GM12878 (cell line): ENCODE measurements around the gene PPP1R14D. TPM values are rescaled to one million over a fixed set of nuclear protein-coding genes. Genes with fewer than 3 reads are reported as not detected.

Experiments
- BRCA1 ChIP-seq: IDR thresholded peaks from 2 replicates; pipeline ENCODE4 v1.6.1; 2011; ENCODE audit warnings: low read depth, low read length, improper control_type of control experiment
- EGR1 ChIP-seq, 2 experiments: IDR thresholded peaks; 1 replicate in 1 of 2; 2 replicates in 1 of 2; pipeline ENCODE4 v1.6.1; 2011 to 2012; ENCODE audit warnings: low read depth in 2 of 2, low read length in 2 of 2, borderline replicate concordance in 1 of 2, mild to moderate bottlenecking in 1 of 2, moderate library complexity in 1 of 2
- GATAD2B ChIP-seq: fragments of 450-650 bp; conservative IDR thresholded peaks from 2 replicates; pipeline ENCODE4 v1.6.1; 2017; ENCODE audit warnings: low read depth, mild to moderate bottlenecking, moderate library complexity
- MTA3 ChIP-seq: IDR thresholded peaks from 2 replicates; pipeline ENCODE4 v1.6.1; 2012; ENCODE audit warnings: low read length, inconsistent platforms, borderline replicate concordance
- YY1 ChIP-seq: IDR thresholded peaks from 2 replicates; pipeline ENCODE4 v1.6.1; 2011; ENCODE audit warnings: low read depth, mild to moderate bottlenecking, low read length
- ZNF384 ChIP-seq: IDR thresholded peaks from 2 replicates; pipeline ENCODE4 v1.6.1; 2012; ENCODE audit warnings: low read depth, mild to moderate bottlenecking, low read length, improper control_type of control experiment, borderline replicate concordance
- polyA plus RNA-seq, 11 experiments: library from polyadenylated mRNA; depleted of rRNA in 4 of 11; unstranded in 6 of 11; stranded (reverse) in 5 of 11; fragments of >200 nt; fragmentation: Nextera tagmentation in 4 of 11; fragmentation: Illumina TruSeq in 1 of 11; extraction: Ambion mirVana in 4 of 11; extraction: Trizol in 1 of 11; gene quantifications; 1 replicate in 1 of 11; 2 replicates in 10 of 11; pipeline versions ENCODE4 v1.2.1 to v1.2.3, GENCODE V29; 2011 to 2016; ENCODE audit warnings: inconsistent platforms in 2 of 11, missing spikeins in 2 of 11, low read depth in 1 of 11
- total RNA-seq, 4 experiments: library from RNA; depleted of rRNA in 3 of 4; stranded (reverse); fragments of >200 nt in 3 of 4; fragmentation: Illumina TruSeq in 1 of 4; extraction: Trizol in 1 of 4; gene quantifications; 2 replicates each; pipeline versions ENCODE4 v1.2.1 to v1.2.3, GENCODE V29; 2013 to 2021
- TF ChIP-seq, protein P1 (sequence below): fragments of 450-650 bp; formaldehyde crosslinking; IDR thresholded peaks from 2 replicates; pipeline ENCODE4 v1.4.0; 2022; ENCODE audit warnings: mild to moderate bottlenecking, moderate library complexity
- TF ChIP-seq, protein P2 (sequence below): fragments of 450-650 bp; IDR thresholded peaks from 2 replicates; pipeline ENCODE4 v1.6.1; 2017; ENCODE audit warnings: mild to moderate bottlenecking, moderate library complexity
- TF ChIP-seq, protein P3 (sequence below): fragments of 150-350 bp; IDR thresholded peaks from 2 replicates; pipeline ENCODE4 v1.6.1; 2016; ENCODE audit warnings: low read depth, low read length
- TF ChIP-seq, protein P4 (sequence below): IDR thresholded peaks from 2 replicates; pipeline ENCODE4 v1.6.1; 2012; ENCODE audit warnings: low read depth, low read length, improper control_type of control experiment
- TF ChIP-seq, protein P5 (sequence below): IDR thresholded peaks from 2 replicates; pipeline ENCODE4 v1.6.1; 2012; ENCODE audit warnings: low read depth, low read length, improper control_type of control experiment

The PPP1R14D gene
- total and polyA plus RNA-seq, 10 of the 15 experiments (the other 5 are each of a cell fraction or from before 2014, with no cell fraction given): 0.10 TPM; not detected in 9

DNA sequence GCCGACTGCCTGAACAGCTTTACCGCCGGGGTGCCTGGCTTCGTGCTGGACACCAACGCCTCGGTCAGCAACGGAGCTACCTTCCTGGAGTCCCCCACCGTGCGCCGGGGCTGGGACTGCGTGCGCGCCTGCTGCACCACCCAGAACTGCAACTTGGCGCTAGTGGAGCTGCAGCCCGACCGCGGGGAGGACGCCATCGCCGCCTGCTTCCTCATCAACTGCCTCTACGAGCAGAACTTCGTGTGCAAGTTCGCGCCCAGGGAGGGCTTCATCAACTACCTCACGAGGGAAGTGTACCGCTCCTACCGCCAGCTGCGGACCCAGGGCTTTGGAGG, 16.2 kb upstream of the PPP1R14D start (continued):
- TF ChIP-seq, protein P1, sequence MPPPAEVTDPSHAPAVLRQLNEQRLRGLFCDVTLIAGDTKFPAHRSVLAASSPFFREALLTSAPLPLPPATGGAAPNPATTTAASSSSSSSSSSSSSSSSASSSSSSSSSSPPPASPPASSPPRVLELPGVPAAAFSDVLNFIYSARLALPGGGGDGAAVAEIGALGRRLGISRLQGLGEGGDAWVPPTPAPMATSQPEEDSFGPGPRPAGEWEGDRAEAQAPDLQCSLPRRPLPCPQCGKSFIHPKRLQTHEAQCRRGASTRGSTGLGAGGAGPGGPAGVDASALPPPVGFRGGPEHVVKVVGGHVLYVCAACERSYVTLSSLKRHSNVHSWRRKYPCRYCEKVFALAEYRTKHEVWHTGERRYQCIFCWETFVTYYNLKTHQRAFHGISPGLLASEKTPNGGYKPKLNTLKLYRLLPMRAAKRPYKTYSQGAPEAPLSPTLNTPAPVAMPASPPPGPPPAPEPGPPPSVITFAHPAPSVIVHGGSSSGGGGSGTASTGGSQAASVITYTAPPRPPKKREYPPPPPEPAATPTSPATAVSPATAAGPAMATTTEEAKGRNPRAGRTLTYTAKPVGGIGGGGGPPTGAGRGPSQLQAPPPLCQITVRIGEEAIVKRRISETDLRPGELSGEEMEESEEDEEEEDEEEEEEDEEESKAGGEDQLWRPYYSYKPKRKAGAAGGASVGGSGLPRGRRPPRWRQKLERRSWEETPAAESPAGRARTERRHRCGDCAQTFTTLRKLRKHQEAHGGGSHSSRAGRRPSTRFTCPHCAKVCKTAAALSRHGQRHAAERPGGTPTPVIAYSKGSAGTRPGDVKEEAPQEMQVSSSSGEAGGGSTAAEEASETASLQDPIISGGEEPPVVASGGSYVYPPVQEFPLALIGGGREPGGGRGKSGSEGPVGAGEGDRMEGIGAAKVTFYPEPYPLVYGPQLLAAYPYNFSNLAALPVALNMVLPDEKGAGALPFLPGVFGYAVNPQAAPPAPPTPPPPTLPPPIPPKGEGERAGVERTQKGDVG: no peak
- peak; percentile 58; the same call in 1 of the 2 replicates for TF ChIP-seq YY1
- TF ChIP-seq, protein P2, sequence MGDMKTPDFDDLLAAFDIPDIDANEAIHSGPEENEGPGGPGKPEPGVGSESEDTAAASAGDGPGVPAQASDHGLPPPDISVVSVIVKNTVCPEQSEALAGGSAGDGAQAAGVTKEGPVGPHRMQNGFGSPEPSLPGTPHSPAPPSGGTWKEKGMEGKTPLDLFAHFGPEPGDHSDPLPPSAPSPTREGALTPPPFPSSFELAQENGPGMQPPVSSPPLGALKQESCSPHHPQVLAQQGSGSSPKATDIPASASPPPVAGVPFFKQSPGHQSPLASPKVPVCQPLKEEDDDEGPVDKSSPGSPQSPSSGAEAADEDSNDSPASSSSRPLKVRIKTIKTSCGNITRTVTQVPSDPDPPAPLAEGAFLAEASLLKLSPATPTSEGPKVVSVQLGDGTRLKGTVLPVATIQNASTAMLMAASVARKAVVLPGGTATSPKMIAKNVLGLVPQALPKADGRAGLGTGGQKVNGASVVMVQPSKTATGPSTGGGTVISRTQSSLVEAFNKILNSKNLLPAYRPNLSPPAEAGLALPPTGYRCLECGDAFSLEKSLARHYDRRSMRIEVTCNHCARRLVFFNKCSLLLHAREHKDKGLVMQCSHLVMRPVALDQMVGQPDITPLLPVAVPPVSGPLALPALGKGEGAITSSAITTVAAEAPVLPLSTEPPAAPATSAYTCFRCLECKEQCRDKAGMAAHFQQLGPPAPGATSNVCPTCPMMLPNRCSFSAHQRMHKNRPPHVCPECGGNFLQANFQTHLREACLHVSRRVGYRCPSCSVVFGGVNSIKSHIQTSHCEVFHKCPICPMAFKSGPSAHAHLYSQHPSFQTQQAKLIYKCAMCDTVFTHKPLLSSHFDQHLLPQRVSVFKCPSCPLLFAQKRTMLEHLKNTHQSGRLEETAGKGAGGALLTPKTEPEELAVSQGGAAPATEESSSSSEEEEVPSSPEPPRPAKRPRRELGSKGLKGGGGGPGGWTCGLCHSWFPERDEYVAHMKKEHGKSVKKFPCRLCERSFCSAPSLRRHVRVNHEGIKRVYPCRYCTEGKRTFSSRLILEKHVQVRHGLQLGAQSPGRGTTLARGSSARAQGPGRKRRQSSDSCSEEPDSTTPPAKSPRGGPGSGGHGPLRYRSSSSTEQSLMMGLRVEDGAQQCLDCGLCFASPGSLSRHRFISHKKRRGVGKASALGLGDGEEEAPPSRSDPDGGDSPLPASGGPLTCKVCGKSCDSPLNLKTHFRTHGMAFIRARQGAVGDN: peak; percentile 13; the same call in 1 of the 2 replicates
- TF ChIP-seq, protein P3, sequence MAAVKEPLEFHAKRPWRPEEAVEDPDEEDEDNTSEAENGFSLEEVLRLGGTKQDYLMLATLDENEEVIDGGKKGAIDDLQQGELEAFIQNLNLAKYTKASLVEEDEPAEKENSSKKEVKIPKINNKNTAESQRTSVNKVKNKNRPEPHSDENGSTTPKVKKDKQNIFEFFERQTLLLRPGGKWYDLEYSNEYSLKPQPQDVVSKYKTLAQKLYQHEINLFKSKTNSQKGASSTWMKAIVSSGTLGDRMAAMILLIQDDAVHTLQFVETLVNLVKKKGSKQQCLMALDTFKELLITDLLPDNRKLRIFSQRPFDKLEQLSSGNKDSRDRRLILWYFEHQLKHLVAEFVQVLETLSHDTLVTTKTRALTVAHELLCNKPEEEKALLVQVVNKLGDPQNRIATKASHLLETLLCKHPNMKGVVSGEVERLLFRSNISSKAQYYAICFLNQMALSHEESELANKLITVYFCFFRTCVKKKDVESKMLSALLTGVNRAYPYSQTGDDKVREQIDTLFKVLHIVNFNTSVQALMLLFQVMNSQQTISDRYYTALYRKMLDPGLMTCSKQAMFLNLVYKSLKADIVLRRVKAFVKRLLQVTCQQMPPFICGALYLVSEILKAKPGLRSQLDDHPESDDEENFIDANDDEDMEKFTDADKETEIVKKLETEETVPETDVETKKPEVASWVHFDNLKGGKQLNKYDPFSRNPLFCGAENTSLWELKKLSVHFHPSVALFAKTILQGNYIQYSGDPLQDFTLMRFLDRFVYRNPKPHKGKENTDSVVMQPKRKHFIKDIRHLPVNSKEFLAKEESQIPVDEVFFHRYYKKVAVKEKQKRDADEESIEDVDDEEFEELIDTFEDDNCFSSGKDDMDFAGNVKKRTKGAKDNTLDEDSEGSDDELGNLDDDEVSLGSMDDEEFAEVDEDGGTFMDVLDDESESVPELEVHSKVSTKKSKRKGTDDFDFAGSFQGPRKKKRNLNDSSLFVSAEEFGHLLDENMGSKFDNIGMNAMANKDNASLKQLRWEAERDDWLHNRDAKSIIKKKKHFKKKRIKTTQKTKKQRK: no peak
- TF ChIP-seq MTA3: no peak
- TF ChIP-seq BRCA1: no peak
- TF ChIP-seq, protein P4, sequence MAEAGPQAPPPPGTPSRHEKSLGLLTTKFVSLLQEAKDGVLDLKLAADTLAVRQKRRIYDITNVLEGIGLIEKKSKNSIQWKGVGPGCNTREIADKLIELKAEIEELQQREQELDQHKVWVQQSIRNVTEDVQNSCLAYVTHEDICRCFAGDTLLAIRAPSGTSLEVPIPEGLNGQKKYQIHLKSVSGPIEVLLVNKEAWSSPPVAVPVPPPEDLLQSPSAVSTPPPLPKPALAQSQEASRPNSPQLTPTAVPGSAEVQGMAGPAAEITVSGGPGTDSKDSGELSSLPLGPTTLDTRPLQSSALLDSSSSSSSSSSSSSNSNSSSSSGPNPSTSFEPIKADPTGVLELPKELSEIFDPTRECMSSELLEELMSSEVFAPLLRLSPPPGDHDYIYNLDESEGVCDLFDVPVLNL: no peak
- TF ChIP-seq, protein P5, sequence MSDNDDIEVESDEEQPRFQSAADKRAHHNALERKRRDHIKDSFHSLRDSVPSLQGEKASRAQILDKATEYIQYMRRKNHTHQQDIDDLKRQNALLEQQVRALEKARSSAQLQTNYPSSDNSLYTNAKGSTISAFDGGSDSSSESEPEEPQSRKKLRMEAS: no peak
- no peak for TF ChIP-seq EGR1 (IDR thresholded peaks at IDR 0.05; ENCODE audit: borderline replicate concordance in 1 of 2, low read depth in 2 of 2, low read length in 2 of 2)
- TF ChIP-seq GATAD2B: 0 out of 2 replicates have a peak, but pooled peaks have one; percentile 11
- TF ChIP-seq ZNF384: no peak
